Measurements from ENCODE around the gene OPRM1.

The OPRM1 gene

GRCh38 chr6:154252678-154253077 is 213.6 kb downstream of the OPRM1 start:
- H3K9me3 ChIP-seq (ENCODE audit: control insufficient read depth, low read length) = no peaks in the 10 kb centered on the region
- H3K4me3 ChIP-seq (ENCODE audit: low read length) = no peak overlapping the region
- H3K4me1 ChIP-seq (ENCODE audit: control insufficient read depth, insufficient read depth, low read length) = no peaks in the 10 kb centered on the region
- no peak overlapping the region for H3K9ac ChIP-seq (ENCODE audit: low read length)
- no peaks in the 10 kb centered on the region for H3K36me3 ChIP-seq (ENCODE audit: control insufficient read depth, insufficient read depth, low read length)
- no peaks in the 10 kb centered on the region for H3K27me3 ChIP-seq (ENCODE audit: control insufficient read depth, insufficient read depth, low read length)

- no peak overlapping the region for H3K4me3 ChIP-seq (ENCODE audit: low read length)
- no peak overlapping the region for H3K9ac ChIP-seq (ENCODE audit: low read length)
- no peaks in the 10 kb centered on the region for H3K27me3 ChIP-seq (ENCODE audit: control insufficient read depth, insufficient read depth, low read length)
- H3K36me3 ChIP-seq (ENCODE audit: control insufficient read depth, insufficient read depth, low read length) = no peaks in the 10 kb centered on the region
- no peaks in the 10 kb centered on the region for H3K9me3 ChIP-seq (ENCODE audit: control insufficient read depth, low read length)
- H3K4me1 ChIP-seq (ENCODE audit: control insufficient read depth, insufficient read depth, low read length) = no peaks in the 10 kb centered on the region
Observed at GRCh38 chr6:154257067-154257466, 218.0 kb downstream of the OPRM1 start.

DNA sequence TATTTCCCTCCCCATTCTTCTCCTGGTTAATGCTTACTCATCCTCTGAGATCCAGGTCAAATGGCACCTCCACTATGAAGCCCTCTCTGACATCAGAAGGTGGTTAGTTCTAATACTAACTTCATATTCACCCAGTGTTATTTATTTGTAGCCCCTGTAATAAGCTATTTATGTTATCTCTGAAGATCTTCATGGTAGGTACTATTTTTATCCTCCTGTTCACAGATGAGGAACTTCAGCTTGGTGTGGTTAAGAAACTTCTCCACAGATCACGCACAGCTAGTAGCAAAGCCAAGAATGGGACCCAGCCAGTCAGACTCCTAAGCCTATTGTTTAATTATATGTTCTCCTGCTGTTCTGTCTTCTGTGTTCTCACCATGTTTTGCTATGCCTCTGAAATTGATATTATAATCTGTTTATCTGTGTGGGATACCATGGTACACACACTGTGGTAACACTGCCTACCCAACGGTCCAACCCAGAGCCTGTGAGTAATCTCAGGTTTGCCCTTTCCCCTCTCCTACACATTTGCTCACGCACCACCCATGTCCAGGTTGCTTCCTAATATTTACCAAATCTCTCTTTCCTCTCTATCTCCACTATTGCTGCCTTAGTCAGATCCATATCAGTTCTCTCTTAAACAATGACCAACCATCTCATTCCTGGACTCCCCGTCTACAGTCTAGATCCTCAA is 219.2 kb downstream of the OPRM1 start:
- Histone ChIP-seq H3K4me1 (ENCODE audit: control insufficient read depth, insufficient read depth, low read length) (no peaks in the 10 kb centered on the region), H3K36me3 (ENCODE audit: control insufficient read depth, insufficient read depth, low read length) (no peaks in the 10 kb centered on the region), H3K27me3 (ENCODE audit: control insufficient read depth, insufficient read depth, low read length) (no peaks in the 10 kb centered on the region), H3K9me3 (ENCODE audit: control insufficient read depth, low read length) (no peaks in the 10 kb centered on the region), H3K9ac (ENCODE audit: low read length) (no peak overlapping the region), H3K4me3 (ENCODE audit: low read length) (no peak overlapping the region)

- H3K4me1 ChIP-seq (ENCODE audit: control insufficient read depth, insufficient read depth, low read length) = no peaks in the 10 kb centered on the region
- no peaks in the 10 kb centered on the region for H3K36me3 ChIP-seq (ENCODE audit: control insufficient read depth, insufficient read depth, low read length)
- no peaks in the 10 kb centered on the region for H3K9me3 ChIP-seq (ENCODE audit: control insufficient read depth, low read length)
- no peaks in the 10 kb centered on the region for H3K27me3 ChIP-seq (ENCODE audit: control insufficient read depth, insufficient read depth, low read length)
- no peak overlapping the region for H3K4me3 ChIP-seq (ENCODE audit: low read length)
- no peak overlapping the region for H3K9ac ChIP-seq (ENCODE audit: low read length)
Observed at GRCh38 chr6:154261688-154262397, 222.8 kb downstream of the OPRM1 start.

DNA sequence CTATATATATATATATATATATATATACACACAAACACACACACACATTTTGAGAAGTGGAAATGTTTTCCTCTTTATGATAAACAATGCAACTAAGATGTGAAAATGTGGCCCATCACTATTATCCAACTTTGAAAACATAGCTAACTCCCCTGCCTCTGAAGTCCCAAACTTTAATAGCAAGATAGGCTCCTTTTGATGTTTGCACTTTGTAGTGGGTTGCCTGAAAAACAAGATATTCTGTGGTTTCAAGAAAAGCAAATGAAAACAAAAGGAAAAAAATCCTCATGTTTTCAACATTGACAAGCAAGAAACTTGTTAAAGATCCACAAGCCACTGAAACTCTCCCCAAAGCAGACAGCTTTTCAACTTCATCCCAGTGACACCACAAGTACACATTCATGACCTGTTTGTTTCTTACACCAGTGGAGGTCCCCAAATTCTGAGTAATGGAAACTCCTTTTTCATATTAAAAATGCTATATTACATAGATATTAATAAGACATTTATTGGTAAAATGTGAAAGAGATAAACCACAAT is 227.6 kb downstream of the OPRM1 start:
- no peak overlapping the region for H3K9ac ChIP-seq (ENCODE audit: low read length)

DNA sequence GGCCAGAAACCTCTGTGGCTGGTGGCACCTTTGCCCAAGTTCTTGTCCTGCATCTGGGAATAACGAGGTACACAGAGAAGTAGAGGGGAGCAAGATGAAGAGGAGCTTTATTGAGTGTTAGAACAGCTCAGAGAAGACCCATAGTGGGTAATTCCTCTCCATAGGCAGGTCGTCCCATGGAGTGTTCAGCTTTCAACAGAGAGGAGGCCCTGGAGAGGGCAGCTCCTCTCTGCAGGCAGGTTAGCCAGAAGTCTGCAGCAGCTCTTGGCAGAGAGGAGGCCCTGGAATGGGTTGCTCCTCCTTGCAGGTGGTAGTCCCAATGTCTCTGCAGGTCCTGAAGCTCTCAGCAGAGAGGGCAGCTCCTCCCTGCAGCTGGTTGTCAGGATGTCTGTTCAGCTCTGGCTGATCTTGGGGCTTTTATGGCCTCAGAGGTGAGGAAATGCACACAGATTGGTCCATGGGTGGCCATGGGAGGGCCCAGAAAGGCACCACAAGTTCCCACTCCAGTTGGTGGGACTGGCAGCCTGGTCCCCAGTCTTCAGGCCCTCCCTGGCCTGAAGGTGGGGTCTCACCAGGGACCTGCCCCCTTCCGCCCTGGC is 228.6 kb downstream of the OPRM1 start:
- H3K36me3 ChIP-seq (ENCODE audit: control insufficient read depth, insufficient read depth, low read length) = no peaks in the 10 kb centered on the region
- no peak overlapping the region for H3K4me3 ChIP-seq (ENCODE audit: low read length)
- H3K9me3 ChIP-seq (ENCODE audit: control insufficient read depth, low read length) = no peaks in the 10 kb centered on the region
- no peaks in the 10 kb centered on the region for H3K4me1 ChIP-seq (ENCODE audit: control insufficient read depth, insufficient read depth, low read length)
- no peaks in the 10 kb centered on the region for H3K27me3 ChIP-seq (ENCODE audit: control insufficient read depth, insufficient read depth, low read length)
- H3K9ac ChIP-seq (ENCODE audit: low read length) = no peak overlapping the region

More for the DNA sequence above, 227.6 kb downstream of the OPRM1 start:
- no peak overlapping the region for H3K4me3 ChIP-seq (ENCODE audit: low read length)
- no peaks in the 10 kb centered on the region for H3K9me3 ChIP-seq (ENCODE audit: control insufficient read depth, low read length)
- H3K36me3 ChIP-seq (ENCODE audit: control insufficient read depth, insufficient read depth, low read length) = no peaks in the 10 kb centered on the region
- H3K4me1 ChIP-seq (ENCODE audit: control insufficient read depth, insufficient read depth, low read length) = no peaks in the 10 kb centered on the region
- H3K27me3 ChIP-seq (ENCODE audit: control insufficient read depth, insufficient read depth, low read length) = no peaks in the 10 kb centered on the region

GRCh38 chr6:154268486-154268885 is 229.4 kb downstream of the OPRM1 start:
- no peaks in the 10 kb centered on the region for H3K4me1 ChIP-seq (ENCODE audit: control insufficient read depth, insufficient read depth, low read length)

GRCh38 chr6:154274168-154274567 is 235.1 kb downstream of the OPRM1 start:
- no peaks in the 10 kb centered on the region for H3K4me1 ChIP-seq (ENCODE audit: control insufficient read depth, insufficient read depth, low read length)

More at GRCh38 chr6:154268486-154268885, 229.4 kb downstream of the OPRM1 start:
- Histone ChIP-seq H3K9ac (ENCODE audit: low read length) (no peak overlapping the region), H3K27me3 (ENCODE audit: control insufficient read depth, insufficient read depth, low read length) (no peaks in the 10 kb centered on the region), H3K36me3 (ENCODE audit: control insufficient read depth, insufficient read depth, low read length) (no peaks in the 10 kb centered on the region), H3K9me3 (ENCODE audit: control insufficient read depth, low read length) (no peaks in the 10 kb centered on the region), H3K4me3 (ENCODE audit: low read length) (no peak overlapping the region)

GRCh38 chr6:154276810-154277628 is 238.0 kb downstream of the OPRM1 start:
- no peaks in the 10 kb centered on the region for H3K4me1 ChIP-seq (ENCODE audit: control insufficient read depth, insufficient read depth, low read length)
- H3K9ac ChIP-seq (ENCODE audit: low read length) = peak overlapping the region; percentile 17
- H3K4me3 ChIP-seq (ENCODE audit: low read length) = no peak overlapping the region

More at GRCh38 chr6:154274168-154274567, 235.1 kb downstream of the OPRM1 start:
- Histone ChIP-seq H3K4me3 (ENCODE audit: low read length) (no peak overlapping the region), H3K9ac (ENCODE audit: low read length) (no peak overlapping the region), H3K9me3 (ENCODE audit: control insufficient read depth, low read length) (no peaks in the 10 kb centered on the region), H3K36me3 (ENCODE audit: control insufficient read depth, insufficient read depth, low read length) (no peaks in the 10 kb centered on the region), H3K27me3 (ENCODE audit: control insufficient read depth, insufficient read depth, low read length) (no peaks in the 10 kb centered on the region)

DNA sequence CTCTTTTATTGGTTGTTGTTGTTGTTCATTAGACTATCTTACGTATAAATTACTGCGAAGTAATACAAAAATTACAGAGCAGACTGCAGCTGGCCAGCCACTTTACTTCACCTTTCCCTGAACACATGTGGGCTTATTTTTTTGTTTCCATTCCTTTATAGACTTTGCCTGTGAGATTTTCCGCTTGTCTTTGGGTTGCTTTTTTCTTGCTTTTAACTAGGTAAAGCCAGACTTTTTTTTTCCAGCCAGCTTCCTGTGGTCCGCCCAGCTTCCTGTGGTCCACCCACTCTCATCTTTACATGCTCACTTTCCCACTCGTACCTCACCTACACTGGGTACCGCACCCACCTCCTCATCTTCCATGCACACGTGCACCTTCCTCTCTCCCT is 238.6 kb downstream of the OPRM1 start:
- no peaks in the 10 kb centered on the region for H3K36me3 ChIP-seq (ENCODE audit: control insufficient read depth, insufficient read depth, low read length)
- no peaks in the 10 kb centered on the region for H3K4me1 ChIP-seq (ENCODE audit: control insufficient read depth, insufficient read depth, low read length)
- no peak overlapping the region for H3K4me3 ChIP-seq (ENCODE audit: low read length)
- H3K27me3 ChIP-seq (ENCODE audit: control insufficient read depth, insufficient read depth, low read length) = no peaks in the 10 kb centered on the region
- peak overlapping the region; percentile 17 for H3K9ac ChIP-seq (ENCODE audit: low read length)
- no peaks in the 10 kb centered on the region for H3K9me3 ChIP-seq (ENCODE audit: control insufficient read depth, low read length)

More at GRCh38 chr6:154276810-154277628, 238.0 kb downstream of the OPRM1 start:
- Histone ChIP-seq H3K9me3 (ENCODE audit: control insufficient read depth, low read length) (no peaks in the 10 kb centered on the region), H3K36me3 (ENCODE audit: control insufficient read depth, insufficient read depth, low read length) (no peaks in the 10 kb centered on the region), H3K27me3 (ENCODE audit: control insufficient read depth, insufficient read depth, low read length) (no peaks in the 10 kb centered on the region)

- no peaks in the 10 kb centered on the region for H3K36me3 ChIP-seq (ENCODE audit: control insufficient read depth, insufficient read depth, low read length)
- H3K9me3 ChIP-seq (ENCODE audit: control insufficient read depth, low read length) = no peaks in the 10 kb centered on the region
- no peak overlapping the region for H3K9ac ChIP-seq (ENCODE audit: low read length)
- no peak overlapping the region for H3K4me3 ChIP-seq (ENCODE audit: low read length)
- no peaks in the 10 kb centered on the region for H3K27me3 ChIP-seq (ENCODE audit: control insufficient read depth, insufficient read depth, low read length)
- H3K4me1 ChIP-seq (ENCODE audit: control insufficient read depth, insufficient read depth, low read length) = no peaks in the 10 kb centered on the region
Observed at GRCh38 chr6:154280521-154280920, 241.5 kb downstream of the OPRM1 start.
